ENCODE data around the gene NOP53. TPM values are rescaled to one million over a fixed set of nuclear protein-coding genes. Genes with fewer than 3 reads are reported as not detected.

Gene NOP53
- polyA plus RNA-seq, 1 donor (not counting 4 experiments of a cell fraction or from before 2014, with no cell fraction given) = 80.2 TPM

DNA sequence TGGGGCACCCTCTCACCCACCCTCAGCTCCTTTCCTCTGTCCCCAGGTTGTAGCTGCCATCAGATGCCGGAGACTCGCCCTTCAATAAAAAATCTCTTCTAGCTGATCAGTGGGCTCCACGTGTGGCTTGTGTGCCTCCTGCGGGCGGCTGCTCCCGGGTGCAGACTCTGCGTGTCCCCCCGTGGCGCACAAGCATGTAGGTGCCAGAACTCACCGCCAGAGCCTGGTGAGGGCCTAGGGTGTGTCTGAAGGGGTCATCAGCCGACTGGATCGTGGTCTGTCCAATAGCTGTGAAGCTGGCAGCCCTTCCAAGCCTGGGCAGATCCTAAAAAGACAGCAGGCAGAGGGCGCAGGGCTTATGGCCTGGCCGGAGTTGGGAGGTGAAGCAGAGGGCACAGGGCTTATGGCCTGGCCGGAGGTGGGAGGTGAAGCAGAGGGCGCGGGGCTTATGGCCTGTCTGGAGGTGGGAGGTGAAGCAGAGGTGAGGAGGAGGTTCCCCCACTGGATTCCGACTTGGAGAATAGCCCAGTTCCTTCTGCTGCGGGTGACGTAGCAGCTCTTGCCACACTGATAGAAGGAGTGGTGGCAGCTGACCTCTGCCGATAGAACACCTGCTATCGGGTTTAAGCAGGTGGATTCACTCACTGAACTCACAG is 11.7 kb downstream of the NOP53 start:
- TF ChIP-seq, protein P1, sequence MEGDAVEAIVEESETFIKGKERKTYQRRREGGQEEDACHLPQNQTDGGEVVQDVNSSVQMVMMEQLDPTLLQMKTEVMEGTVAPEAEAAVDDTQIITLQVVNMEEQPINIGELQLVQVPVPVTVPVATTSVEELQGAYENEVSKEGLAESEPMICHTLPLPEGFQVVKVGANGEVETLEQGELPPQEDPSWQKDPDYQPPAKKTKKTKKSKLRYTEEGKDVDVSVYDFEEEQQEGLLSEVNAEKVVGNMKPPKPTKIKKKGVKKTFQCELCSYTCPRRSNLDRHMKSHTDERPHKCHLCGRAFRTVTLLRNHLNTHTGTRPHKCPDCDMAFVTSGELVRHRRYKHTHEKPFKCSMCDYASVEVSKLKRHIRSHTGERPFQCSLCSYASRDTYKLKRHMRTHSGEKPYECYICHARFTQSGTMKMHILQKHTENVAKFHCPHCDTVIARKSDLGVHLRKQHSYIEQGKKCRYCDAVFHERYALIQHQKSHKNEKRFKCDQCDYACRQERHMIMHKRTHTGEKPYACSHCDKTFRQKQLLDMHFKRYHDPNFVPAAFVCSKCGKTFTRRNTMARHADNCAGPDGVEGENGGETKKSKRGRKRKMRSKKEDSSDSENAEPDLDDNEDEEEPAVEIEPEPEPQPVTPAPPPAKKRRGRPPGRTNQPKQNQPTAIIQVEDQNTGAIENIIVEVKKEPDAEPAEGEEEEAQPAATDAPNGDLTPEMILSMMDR (optimal IDR thresholded peaks at IDR 0.05 in 1 of 3, IDR thresholded peaks at IDR 0.05 in 1 of 3, conservative IDR thresholded peaks at IDR 0.05 in 1 of 3; ENCODE audit: extremely low read depth in 1 of 3, insufficient read depth in 2 of 3, low read length in 3 of 3) = no peak
- TF ChIP-seq EZH2 (IDR thresholded peaks at IDR 0.05; ENCODE audit: low read length) = no peak
- no peak for FAIRE-seq

DNA sequence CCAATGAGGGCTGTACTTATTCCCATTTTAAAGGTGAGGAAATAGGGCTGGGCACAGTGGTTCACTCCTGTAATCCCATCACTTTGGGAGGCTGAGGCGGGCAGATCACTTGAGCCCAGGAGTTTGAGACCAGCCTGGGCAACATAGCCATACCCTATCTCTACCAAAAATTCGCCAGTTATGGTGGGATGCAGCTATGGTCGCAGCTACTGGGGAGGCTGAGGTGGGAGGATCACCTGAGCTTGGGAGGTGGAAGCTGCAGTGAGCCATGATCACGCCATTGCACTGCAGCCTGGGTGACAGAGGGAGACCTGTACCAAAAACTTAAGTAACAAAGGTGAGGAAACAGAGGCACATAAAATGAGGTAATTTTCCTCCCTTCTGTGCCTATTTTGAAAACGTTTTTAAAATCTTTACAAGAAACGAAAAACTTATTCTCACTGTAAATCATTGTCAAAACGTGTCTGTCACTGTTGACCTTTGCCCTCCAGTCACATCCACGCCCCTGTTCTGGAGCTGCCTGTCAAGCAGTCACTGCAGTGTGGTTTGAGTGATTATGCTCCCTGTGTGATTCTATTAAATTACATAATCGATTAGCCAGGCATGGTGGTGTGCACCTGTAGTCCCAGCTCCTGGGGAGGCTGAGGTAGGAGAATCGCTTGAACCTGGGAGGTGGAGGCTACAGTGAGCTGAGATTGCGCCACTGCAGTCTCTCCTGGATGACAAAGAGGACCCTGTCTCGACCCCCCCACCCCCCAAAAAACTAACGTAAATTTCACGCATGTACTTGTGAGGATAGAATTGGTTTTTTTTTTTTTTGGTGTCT is 12.5 kb downstream of the NOP53 start:
- Histone ChIP-seq H3K36me3 (ENCODE audit: control insufficient read depth in 2 of 2, extremely low read depth in 1 of 2, insufficient read depth in 2 of 2, low read length in 2 of 2) (peaks cover 29 to 41% of the 10 kb centered on the region in 2 experiments), H2AFZ (ENCODE audit: control insufficient read depth, low read length) (no peak overlapping the region), H3K9ac (ENCODE audit: control insufficient read depth, extremely low read depth, insufficient read depth, low read length) (no peak overlapping the region), H4K20me1 (ENCODE audit: control insufficient read depth, extremely low read depth, insufficient read depth, low read length) (no peaks in the 10 kb centered on the region), H3K9me1 (ENCODE audit: control insufficient read depth, extremely low read depth, insufficient read depth, low read length) (no peaks in the 10 kb centered on the region), H3K4me2 (ENCODE audit: control insufficient read depth, extremely low read depth, insufficient read depth, low read depth, low read length) (no peak overlapping the region), H3K27me3 (ENCODE audit: control insufficient read depth, extremely low read depth, insufficient read depth, low read length) (no peaks in the 10 kb centered on the region), H3K79me2 (ENCODE audit: control insufficient read depth, insufficient read depth, low read length) (no peaks in the 10 kb centered on the region), H3K9me3 (ENCODE audit: control insufficient read depth, low read depth, low read length) (no peaks in the 10 kb centered on the region), H3K4me3 (ENCODE audit: control insufficient read depth in 2 of 3, extremely low read depth in 1 of 3, insufficient read depth in 2 of 3, low read depth in 1 of 3, low read length in 3 of 3) (no peak overlapping the region), H3K4me1 (ENCODE audit: control insufficient read depth, extremely low read depth, insufficient read depth, low read length) (no peaks in the 10 kb centered on the region), H3K27ac (ENCODE audit: control insufficient read depth, insufficient read depth, low read length) (no peak overlapping the region)
- dilution Hi-C loops (cut with MboI; ENCODE audit: extremely low pct_ligation_motif_present, low sequenced_read_pairs) = no loop called here
- TF ChIP-seq EZH2 (IDR thresholded peaks at IDR 0.05; ENCODE audit: low read length) = no peak
- TF ChIP-seq, protein P1 (optimal IDR thresholded peaks at IDR 0.05 in 1 of 3, IDR thresholded peaks at IDR 0.05 in 1 of 3, conservative IDR thresholded peaks at IDR 0.05 in 1 of 3; ENCODE audit: extremely low read depth in 1 of 3, insufficient read depth in 2 of 3, low read length in 3 of 3) = no peak
- DNase-seq (ENCODE audit: low read depth, low spot score) (no peak), FAIRE-seq (no peak)

More for the DNA sequence above, 11.7 kb downstream of the NOP53 start:
- Histone ChIP-seq H3K36me3 (ENCODE audit: control insufficient read depth in 2 of 2, extremely low read depth in 1 of 2, insufficient read depth in 2 of 2, low read length in 2 of 2) (peaks cover 35 to 46% of the 10 kb centered on the region in 2 experiments), H3K27me3 (ENCODE audit: control insufficient read depth, extremely low read depth, insufficient read depth, low read length) (no peaks in the 10 kb centered on the region), H3K9me1 (ENCODE audit: control insufficient read depth, extremely low read depth, insufficient read depth, low read length) (no peaks in the 10 kb centered on the region), H3K4me3 (ENCODE audit: control insufficient read depth in 2 of 3, extremely low read depth in 1 of 3, insufficient read depth in 2 of 3, low read depth in 1 of 3, low read length in 3 of 3) (no peak overlapping the region), H3K79me2 (ENCODE audit: control insufficient read depth, insufficient read depth, low read length) (no peaks in the 10 kb centered on the region), H3K9ac (ENCODE audit: control insufficient read depth, extremely low read depth, insufficient read depth, low read length) (no peak overlapping the region), H3K4me1 (ENCODE audit: control insufficient read depth, extremely low read depth, insufficient read depth, low read length) (no peaks in the 10 kb centered on the region), H3K4me2 (ENCODE audit: control insufficient read depth, extremely low read depth, insufficient read depth, low read depth, low read length) (no peak overlapping the region), H4K20me1 (ENCODE audit: control insufficient read depth, extremely low read depth, insufficient read depth, low read length) (no peaks in the 10 kb centered on the region), H3K9me3 (ENCODE audit: control insufficient read depth, low read depth, low read length) (no peaks in the 10 kb centered on the region), H3K27ac (ENCODE audit: control insufficient read depth, insufficient read depth, low read length) (no peak overlapping the region), H2AFZ (ENCODE audit: control insufficient read depth, low read length) (no peak overlapping the region)
- dilution Hi-C loops (cut with MboI; ENCODE audit: extremely low pct_ligation_motif_present, low sequenced_read_pairs) = no loop called here
- no peak for DNase-seq (ENCODE audit: low read depth, low spot score)

All from keratinocyte (primary cell).